K562 (cell line): ENCODE measurements around the gene MMP2. TPM values are rescaled to one million over a fixed set of nuclear protein-coding genes. Genes with fewer than 3 reads are reported as not detected.

Experiments used
- ATAC-seq: fragments of 200-7000 bp; cut with Tn5 transposase; 3 replicates; pipeline ENCODE4 v1.9.1; 2020; ENCODE audit warnings: moderate library complexity
- BruUV-seq: library from RNA; stranded (reverse); fragments of 400-500 nt; replicated peaks from 2 replicates; lab custom pipeline; 2021; lab: Mats Ljungman, UMichigan
- CTCF ChIA-PET: fragments of 300-600 bp; formaldehyde crosslinking; extraction: SDS; loops from one replicate; lab custom pipeline; 2021; ENCODE audit warnings: low intra/inter-chr PET ratio; lab: Yijun Ruan, JAX
- POLR2A ChIA-PET: fragments of 300-600, 350-650 bp; sonication (Branson Sonifier 250); formaldehyde crosslinking; extraction: SDS; loops from one replicate; lab custom pipeline; 2021; ENCODE audit warnings: antibody characterized with exemption, inconsistent platforms; lab: Yijun Ruan, JAX
- DNase-seq, 4 experiments: peaks; one replicate each; pipeline versions ENCODE4 v3.0.0 to v3.0.0-alpha.2; 2011 to 2018; ENCODE audit warnings: low spot score in 3 of 4, mixed read lengths in 3 of 4; ENCODE audit errors: extremely low read depth in 1 of 4
- FAIRE-seq: peaks from 2 replicates; lab custom pipeline; 2011; peaks lifted over from hg19 to GRCh38; lab: Jason Lieb, UNC
- H2AFZ ChIP-seq: 2 replicates; pipeline ENCODE4 v1.6.0; 2011; ENCODE audit warnings: low read depth, low read length, control low read depth, inconsistent platforms
- H3K27ac ChIP-seq: fragments of 200-600 bp; 3 replicates; pipeline ENCODE4 v1.8.0; 2011; ENCODE audit warnings: low read depth, mild to moderate bottlenecking, control low read depth, inconsistent platforms, low read length, moderate library complexity, mixed read lengths; ENCODE audit errors: extremely low read depth
- H3K27me3 ChIP-seq, 2 experiments: fragments of 300-600 bp in 1 of 2; 2 replicates in 1 of 2; 3 replicates in 1 of 2; pipeline versions ENCODE4 v1.6.0 to v1.8.0; 2011; ENCODE audit warnings: inconsistent platforms in 2 of 2, low read length in 2 of 2, mild to moderate bottlenecking in 1 of 2, mixed read lengths in 1 of 2, moderate library complexity in 1 of 2; ENCODE audit not compliant: control insufficient read depth in 2 of 2, insufficient read depth in 2 of 2
- H3K36me3 ChIP-seq: fragments of 300-600 bp; 3 replicates; pipeline ENCODE4 v1.8.0; 2011; ENCODE audit warnings: mild to moderate bottlenecking, low read length, inconsistent platforms; ENCODE audit not compliant: control insufficient read depth, insufficient read depth
- H3K4me1 ChIP-seq, 2 experiments: fragments of 200-600 bp in 1 of 2; replicated peaks in 1 of 2; 2 replicates in 1 of 2; 3 replicates in 1 of 2; pipeline versions ENCODE4 v1.5.1 to v1.8.0; 2011; ENCODE audit warnings: inconsistent platforms in 2 of 2, low read length in 2 of 2, mild to moderate bottlenecking in 1 of 2, mixed read lengths in 1 of 2, moderate library complexity in 1 of 2; ENCODE audit not compliant: control insufficient read depth in 2 of 2, insufficient read depth in 2 of 2
- H3K4me2 ChIP-seq: 2 replicates; pipeline ENCODE4 v1.6.1; 2011; ENCODE audit warnings: low read length, control low read depth, inconsistent platforms, mixed read lengths; ENCODE audit not compliant: insufficient read depth
- H3K4me3 ChIP-seq: fragments of 200-600 bp; sonication (generic), shearing (Covaris generic); 2 replicates; pipeline ENCODE4 v1.5.1; 2016; ENCODE audit warnings: control low read depth, inconsistent platforms
- H3K79me2 ChIP-seq: fragments of 200-600 bp; 3 replicates; pipeline ENCODE4 v1.8.0; 2011; ENCODE audit warnings: low read length, inconsistent platforms; ENCODE audit not compliant: control insufficient read depth, insufficient read depth
- H3K9ac ChIP-seq, 2 experiments: 2 replicates each; pipeline versions ENCODE4 v1.6.0 to v1.6.1; 2011; ENCODE audit warnings: low read depth in 2 of 2, low read length in 2 of 2, control low read depth in 1 of 2, inconsistent platforms in 1 of 2, mild to moderate bottlenecking in 1 of 2, mixed read lengths in 1 of 2; ENCODE audit not compliant: insufficient read depth in 1 of 2
- H3K9me1 ChIP-seq: one replicate; pipeline ENCODE4 v1.6.0; 2011; ENCODE audit warnings: inconsistent platforms, mild to moderate bottlenecking, low read length, moderate library complexity; ENCODE audit not compliant: control insufficient read depth, insufficient read depth
- H3K9me3 ChIP-seq: replicated peaks from 2 replicates; pipeline ENCODE4 v1.5.1; 2011; ENCODE audit warnings: low read depth, low read length, inconsistent platforms; ENCODE audit not compliant: control insufficient read depth, insufficient read depth
- H4K20me1 ChIP-seq: replicated peaks from 2 replicates; pipeline ENCODE4 v1.6.1; 2011; ENCODE audit warnings: low read length, inconsistent platforms, mixed read lengths; ENCODE audit not compliant: control insufficient read depth, insufficient read depth
- BHLHE40 ChIP-seq: IDR thresholded peaks from 2 replicates; pipeline ENCODE4 v1.6.1; 2011; ENCODE audit warnings: low read length, improper control_type of control experiment
- EWSR1 ChIP-seq: fragments of 450-650 bp; IDR thresholded peaks from 2 replicates; pipeline ENCODE4 v1.6.1; 2018; ENCODE audit warnings: borderline replicate concordance, mild to moderate bottlenecking, low read depth, moderate library complexity; ENCODE audit not compliant: partially characterized antibody
- ZNF561 ChIP-seq: fragments of 450-650 bp; formaldehyde crosslinking; conservative IDR thresholded peaks from 2 replicates; pipeline ENCODE4 v1.4.0; 2020; ENCODE audit warnings: mild to moderate bottlenecking, moderate library complexity
- WGBS: fragments of 100-300 bp; shearing (Covaris generic); methylation state at CpG from one replicate; pipeline ENCODE4 v1.1.6; 2016; ENCODE audit warnings: low coverage, mixed read lengths; ENCODE audit not compliant: insufficient coverage; ENCODE audit errors: missing lambda C conversion rate; 5-methylcytosine and 5-hydroxymethylcytosine counted together
- in situ Hi-C: fragments of 300-500 bp; cut with MboI; formaldehyde crosslinking; loops from 4 replicates; pipeline ENCODE4 v1.15.0; 2018; ENCODE audit warnings: inconsistent platforms, mixed read lengths
- intact Hi-C: fragments of 100-400 bp; cut with micrococcal nuclease; formaldehyde crosslinking; loops from 2 replicates; pipeline ENCODE4 v1.14.2; 2022
- polyA plus RNA-seq, 8 experiments: library from polyadenylated mRNA; depleted of rRNA in 4 of 8; stranded (reverse) in 5 of 8; unstranded in 3 of 8; fragments of >200 nt; fragmentation: Nextera tagmentation in 2 of 8; fragmentation: Illumina TruSeq in 1 of 8; extraction: Ambion mirVana in 2 of 8; extraction: Trizol in 1 of 8; gene quantifications; 2 replicates each; pipeline versions ENCODE4 v1.2.1 to v1.2.3, GENCODE V29; 2011 to 2014; ENCODE audit warnings: inconsistent platforms in 1 of 8, missing spikeins in 1 of 8
- total RNA-seq, 7 experiments: library from RNA; depleted of rRNA in 6 of 7; stranded (reverse); fragments of >200 nt in 6 of 7; fragmentation: Illumina TruSeq in 2 of 7; extraction: Trizol in 2 of 7; gene quantifications; 2 replicates each; pipeline versions ENCODE4 v1.2.1 to v1.2.3, GENCODE V29; 2011 to 2021; ENCODE audit warnings: low replicate concordance in 1 of 7

MMP2 gene
- total and polyA plus RNA-seq, 9 of the 15 experiments (the other 6 are each of a cell fraction or from before 2014, with no cell fraction given) = 0.05 to 0.53 TPM; not detected in 7

DNA sequence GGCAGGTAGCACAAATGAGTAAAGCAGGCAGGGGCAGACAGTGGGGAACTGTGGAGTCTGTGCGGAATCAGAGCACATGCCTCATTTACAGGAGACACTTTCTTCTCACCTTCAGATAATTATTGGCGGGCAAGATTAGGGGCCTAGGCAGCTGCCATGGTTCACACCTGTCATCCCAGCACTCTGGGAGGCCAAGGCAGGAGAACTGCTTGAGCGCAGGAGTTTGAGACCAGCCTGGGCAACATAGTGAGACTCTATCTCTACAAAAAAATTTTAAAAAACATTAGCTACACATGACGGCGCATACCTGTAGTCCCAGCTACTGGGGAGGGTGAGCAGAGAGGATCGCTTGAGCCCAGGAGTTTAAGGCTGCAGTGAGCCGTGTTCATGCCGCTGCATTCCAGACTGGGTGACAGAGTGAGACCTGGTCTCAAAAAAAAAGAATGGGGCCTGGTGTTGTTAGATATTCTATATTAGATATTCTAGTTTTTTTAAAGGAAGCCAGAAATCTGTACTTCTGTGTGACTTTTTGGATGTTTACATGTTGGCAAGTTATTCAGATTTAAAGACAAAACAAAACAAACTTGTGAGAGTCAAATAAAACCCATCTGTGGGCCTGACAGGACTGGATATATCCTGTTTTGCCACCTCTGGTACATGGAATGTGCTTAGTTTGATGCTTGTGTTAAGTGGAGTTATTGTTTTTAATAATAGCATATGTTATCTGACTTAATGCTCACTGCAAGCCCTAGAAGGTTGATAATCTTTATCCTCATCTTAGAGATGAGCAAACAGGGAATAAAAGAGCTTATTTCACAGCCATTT is 24.9 kb downstream of the MMP2 start (continued):
- TF ChIP-seq ZNF561 (CRISPR knock-in tag) (no peak), BHLHE40 (no peak)
- TF ChIP-seq, all 486 proteins: peak for 0

DNA sequence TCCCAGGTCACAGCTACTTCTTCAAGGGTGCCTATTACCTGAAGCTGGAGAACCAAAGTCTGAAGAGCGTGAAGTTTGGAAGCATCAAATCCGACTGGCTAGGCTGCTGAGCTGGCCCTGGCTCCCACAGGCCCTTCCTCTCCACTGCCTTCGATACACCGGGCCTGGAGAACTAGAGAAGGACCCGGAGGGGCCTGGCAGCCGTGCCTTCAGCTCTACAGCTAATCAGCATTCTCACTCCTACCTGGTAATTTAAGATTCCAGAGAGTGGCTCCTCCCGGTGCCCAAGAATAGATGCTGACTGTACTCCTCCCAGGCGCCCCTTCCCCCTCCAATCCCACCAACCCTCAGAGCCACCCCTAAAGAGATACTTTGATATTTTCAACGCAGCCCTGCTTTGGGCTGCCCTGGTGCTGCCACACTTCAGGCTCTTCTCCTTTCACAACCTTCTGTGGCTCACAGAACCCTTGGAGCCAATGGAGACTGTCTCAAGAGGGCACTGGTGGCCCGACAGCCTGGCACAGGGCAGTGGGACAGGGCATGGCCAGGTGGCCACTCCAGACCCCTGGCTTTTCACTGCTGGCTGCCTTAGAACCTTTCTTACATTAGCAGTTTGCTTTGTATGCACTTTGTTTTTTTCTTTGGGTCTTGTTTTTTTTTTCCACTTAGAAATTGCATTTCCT is 26.5 kb downstream of the MMP2 start:
- in situ Hi-C loops = no loop called here
- H3K79me2 ChIP-seq = no peaks in the 10 kb centered on the region
- H3K9me3 ChIP-seq = no peaks in the 10 kb centered on the region
- H3K4me1 ChIP-seq = peaks cover 14 to 15% of the 10 kb centered on the region in 2 experiments
- CTCF ChIA-PET = no interaction called here
- H3K4me2 ChIP-seq = no peak overlapping the region
- H3K9ac ChIP-seq = no peak overlapping the region
- intact Hi-C loops = no loop called here
- ATAC-seq (no peak), FAIRE-seq (no peak), DNase-seq (no peak)
- no peaks in the 10 kb centered on the region for H3K9me1 ChIP-seq
- 19% methylated on average over 8 of the region's 10 CpGs for WGBS
- H3K36me3 ChIP-seq = no peaks in the 10 kb centered on the region
- peaks cover 0 to 8% of the 10 kb centered on the region in 2 experiments; a peak in 1 of 5 replicates for H3K27me3 ChIP-seq
- BruUV-seq = no TSS peak
- no peak overlapping the region for H3K4me3 ChIP-seq
- no peak overlapping the region for H3K27ac ChIP-seq
- no peaks in the 10 kb centered on the region for H4K20me1 ChIP-seq
- TF ChIP-seq EWSR1 = no peak
- H2AFZ ChIP-seq = no peak overlapping the region
- POLR2A ChIA-PET = no interaction called here
